Fibroblast of lung (primary cell): ENCODE measurements around the gene OSTC. TPM values are rescaled to one million over a fixed set of nuclear protein-coding genes. Genes with fewer than 3 reads are reported as not detected.
A peak's percentile ranks its signal among the peaks of the same experiment; 100 is the strongest.

ENCODE experiments used
- DNase-seq, 2 donors: peaks; one replicate each; pipeline versions ENCODE4 v3.0.0 to v3.0.0-alpha.2; 2010; ENCODE audit warnings: low read depth in 2 of 2
- H2AFZ ChIP-seq: 2 replicates; pipeline ENCODE4 v1.5.1; 2012; ENCODE audit warnings: low read length, control low read depth, inconsistent platforms
- H3K27ac ChIP-seq: 2 replicates; pipeline ENCODE4 v1.5.1; 2011; ENCODE audit warnings: low read length, control low read depth; ENCODE audit not compliant: insufficient read depth
- H3K27me3 ChIP-seq: 2 replicates; pipeline ENCODE4 v1.5.1; 2011; ENCODE audit warnings: mild to moderate bottlenecking, low read length; ENCODE audit not compliant: control insufficient read depth, insufficient read depth
- H3K36me3 ChIP-seq: 2 replicates; pipeline ENCODE4 v1.5.1; 2011; ENCODE audit warnings: low read length; ENCODE audit not compliant: control insufficient read depth, insufficient read depth
- H3K4me1 ChIP-seq: 2 replicates; pipeline ENCODE4 v1.5.1; 2011; ENCODE audit warnings: low read length; ENCODE audit not compliant: control insufficient read depth, insufficient read depth; ENCODE audit errors: extremely low read depth
- H3K4me2 ChIP-seq: 2 replicates; pipeline ENCODE4 v1.5.1; 2011; ENCODE audit warnings: low read length, control low read depth; ENCODE audit not compliant: insufficient read depth; ENCODE audit errors: extremely low read depth
- H3K4me3 ChIP-seq, 4 experiments: fragments of 200-600 bp in 1 of 4; sonication (generic) in 1 of 4; replicated peaks in 1 of 4; 2 replicates each; pipeline ENCODE4 v1.5.1; 2011 to 2016; ENCODE audit warnings: low read length in 4 of 4, low read depth in 3 of 4, mild to moderate bottlenecking in 3 of 4, control low read depth in 2 of 4, inconsistent platforms in 1 of 4, mixed read lengths in 1 of 4; ENCODE audit not compliant: insufficient read depth in 1 of 4; ENCODE audit errors: control extremely low read depth in 1 of 4
- H3K79me2 ChIP-seq: 2 replicates; pipeline ENCODE4 v1.5.1; 2012; ENCODE audit warnings: mild to moderate bottlenecking, low read length, inconsistent platforms; ENCODE audit not compliant: control insufficient read depth, insufficient read depth
- H3K9ac ChIP-seq: 2 replicates; pipeline ENCODE4 v1.5.1; 2011; ENCODE audit warnings: mild to moderate bottlenecking, low read length, control low read depth; ENCODE audit not compliant: insufficient read depth
- H3K9me3 ChIP-seq: 2 replicates; pipeline ENCODE4 v1.5.1; 2012; ENCODE audit warnings: low read depth, low read length; ENCODE audit not compliant: control insufficient read depth, insufficient read depth
- H4K20me1 ChIP-seq: 2 replicates; pipeline ENCODE4 v1.5.1; 2011; ENCODE audit warnings: low read length; ENCODE audit not compliant: control insufficient read depth, insufficient read depth; ENCODE audit errors: extremely low read depth
- CTCF ChIP-seq, 2 donors: IDR thresholded peaks in 1 of 2; conservative IDR thresholded peaks in 1 of 2; 1 replicate in 1 of 2; 2 replicates in 1 of 2; pipeline ENCODE4 v1.5.1; 2011 to 2012; ENCODE audit warnings: low read length in 2 of 2, control low read depth in 1 of 2, inconsistent platforms in 1 of 2, low read depth in 1 of 2, mild to moderate bottlenecking in 1 of 2
- EZH2 ChIP-seq: IDR thresholded peaks from 2 replicates; pipeline ENCODE4 v1.5.1; 2012; ENCODE audit warnings: low read length, control low read depth, mild to moderate bottlenecking; ENCODE audit errors: missing control alignments
- polyA plus RNA-seq, 2 donors: library from polyadenylated mRNA; depleted of rRNA in 1 of 2; stranded (reverse) in 1 of 2; unstranded in 1 of 2; fragments of >200 nt; gene quantifications; 2 replicates each; pipeline ENCODE4 v1.2.1, GENCODE V29; 2011 to 2012; ENCODE audit warnings: missing spikeins in 1 of 2
- total RNA-seq: library from RNA; depleted of rRNA; stranded (reverse); fragments of >200 nt; gene quantifications from 2 replicates; pipeline ENCODE4 v1.2.1, GENCODE V29; 2014

Gene OSTC
- total and polyA plus RNA-seq, 2 donors (not counting 1 experiment from before 2014, with no cell fraction given): 108 to 312 TPM

GRCh38 chr4:108624263-108625056 is 25.9 kb upstream of the OSTC start:
- H3K27ac ChIP-seq: no peak overlapping the region
- H3K4me1 ChIP-seq: peaks cover 11% of the 10 kb centered on the region
- H3K36me3 ChIP-seq: peaks cover 34% of the 10 kb centered on the region
- no peak for TF ChIP-seq EZH2
- TF ChIP-seq CTCF (conservative IDR thresholded peaks at IDR 0.05 in 1 of 2, IDR thresholded peaks at IDR 0.05 in 1 of 2; ENCODE audit: low read depth in 1 of 2, low read length in 2 of 2): no peak
- peak overlapping the region; percentile 52 for H3K4me2 ChIP-seq
- H3K9ac ChIP-seq: no peak overlapping the region
- H4K20me1 ChIP-seq: no peaks in the 10 kb centered on the region
- H2AFZ ChIP-seq: no peak overlapping the region
- no peak for DNase-seq
- H3K9me3 ChIP-seq: no peaks in the 10 kb centered on the region
- H3K27me3 ChIP-seq: no peaks in the 10 kb centered on the region
- no peak overlapping the region for H3K4me3 ChIP-seq
- H3K79me2 ChIP-seq: peaks cover 39% of the 10 kb centered on the region

- Histone ChIP-seq H3K4me2 (no peak overlapping the region), H2AFZ (no peak overlapping the region), H3K4me3 (no peak overlapping the region), H3K9ac (no peak overlapping the region), H3K27ac (no peak overlapping the region), H3K9me3 (no peaks in the 10 kb centered on the region), H3K79me2 (peaks cover 33% of the 10 kb centered on the region), H3K36me3 (peaks cover 34% of the 10 kb centered on the region), H4K20me1 (no peaks in the 10 kb centered on the region), H3K4me1 (peaks cover 11% of the 10 kb centered on the region), H3K27me3 (no peaks in the 10 kb centered on the region)
- TF ChIP-seq EZH2 (no peak), CTCF (conservative IDR thresholded peaks at IDR 0.05 in 1 of 2, IDR thresholded peaks at IDR 0.05 in 1 of 2; ENCODE audit: low read depth in 1 of 2, low read length in 2 of 2) (no peak)
- no peak for DNase-seq
Observed at GRCh38 chr4:108626056-108626455, 24.3 kb upstream of the OSTC start.

GRCh38 chr4:108628411-108628810 is 22.0 kb upstream of the OSTC start:
- Histone ChIP-seq H3K4me2 (no peak overlapping the region), H3K27ac (no peak overlapping the region), H3K9ac (no peak overlapping the region), H3K79me2 (peaks cover 9% of the 10 kb centered on the region), H3K27me3 (no peaks in the 10 kb centered on the region), H4K20me1 (no peaks in the 10 kb centered on the region), H3K4me3 (no peak overlapping the region), H3K4me1 (peaks cover 3% of the 10 kb centered on the region), H2AFZ (no peak overlapping the region), H3K36me3 (peaks cover 27% of the 10 kb centered on the region), H3K9me3 (no peaks in the 10 kb centered on the region)
- DNase-seq: peak in 1 of 2 donors; percentile 39
- TF ChIP-seq CTCF (conservative IDR thresholded peaks at IDR 0.05 in 1 of 2, IDR thresholded peaks at IDR 0.05 in 1 of 2; ENCODE audit: low read depth in 1 of 2, low read length in 2 of 2) (no peak), EZH2 (no peak)
